GM12874 (cell line): ENCODE measurements around the gene SLC25A14.

Experiments used
- TF ChIP-seq, protein P1 (sequence below): IDR thresholded peaks from 2 replicates; pipeline ENCODE4 v1.5.1; 2011; ENCODE audit warnings: low read depth, mild to moderate bottlenecking, control low read depth, low read length, moderate library complexity; ENCODE audit not compliant: insufficient read depth

Gene SLC25A14

DNA sequence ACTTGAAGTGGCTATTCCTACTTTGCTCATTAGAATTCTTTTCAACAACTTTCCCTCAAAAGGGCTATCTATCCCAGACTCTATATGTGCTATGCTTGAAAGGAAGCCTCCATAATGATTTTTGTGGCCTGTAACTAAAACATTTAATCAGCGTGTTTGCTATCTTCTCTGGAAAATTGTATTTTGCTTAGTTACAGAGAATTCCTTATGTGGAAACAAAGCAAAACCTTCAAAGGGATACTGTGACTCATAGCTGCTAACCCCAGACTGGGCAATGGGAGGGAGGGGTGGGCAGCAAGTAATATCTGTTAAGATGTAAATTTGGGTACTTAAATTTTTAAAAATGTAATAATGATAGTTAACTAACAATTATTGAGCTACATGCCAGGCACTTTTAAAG is 3.7 kb downstream of the SLC25A14 start:
- TF ChIP-seq, protein P1, sequence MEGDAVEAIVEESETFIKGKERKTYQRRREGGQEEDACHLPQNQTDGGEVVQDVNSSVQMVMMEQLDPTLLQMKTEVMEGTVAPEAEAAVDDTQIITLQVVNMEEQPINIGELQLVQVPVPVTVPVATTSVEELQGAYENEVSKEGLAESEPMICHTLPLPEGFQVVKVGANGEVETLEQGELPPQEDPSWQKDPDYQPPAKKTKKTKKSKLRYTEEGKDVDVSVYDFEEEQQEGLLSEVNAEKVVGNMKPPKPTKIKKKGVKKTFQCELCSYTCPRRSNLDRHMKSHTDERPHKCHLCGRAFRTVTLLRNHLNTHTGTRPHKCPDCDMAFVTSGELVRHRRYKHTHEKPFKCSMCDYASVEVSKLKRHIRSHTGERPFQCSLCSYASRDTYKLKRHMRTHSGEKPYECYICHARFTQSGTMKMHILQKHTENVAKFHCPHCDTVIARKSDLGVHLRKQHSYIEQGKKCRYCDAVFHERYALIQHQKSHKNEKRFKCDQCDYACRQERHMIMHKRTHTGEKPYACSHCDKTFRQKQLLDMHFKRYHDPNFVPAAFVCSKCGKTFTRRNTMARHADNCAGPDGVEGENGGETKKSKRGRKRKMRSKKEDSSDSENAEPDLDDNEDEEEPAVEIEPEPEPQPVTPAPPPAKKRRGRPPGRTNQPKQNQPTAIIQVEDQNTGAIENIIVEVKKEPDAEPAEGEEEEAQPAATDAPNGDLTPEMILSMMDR, result no peak

DNA sequence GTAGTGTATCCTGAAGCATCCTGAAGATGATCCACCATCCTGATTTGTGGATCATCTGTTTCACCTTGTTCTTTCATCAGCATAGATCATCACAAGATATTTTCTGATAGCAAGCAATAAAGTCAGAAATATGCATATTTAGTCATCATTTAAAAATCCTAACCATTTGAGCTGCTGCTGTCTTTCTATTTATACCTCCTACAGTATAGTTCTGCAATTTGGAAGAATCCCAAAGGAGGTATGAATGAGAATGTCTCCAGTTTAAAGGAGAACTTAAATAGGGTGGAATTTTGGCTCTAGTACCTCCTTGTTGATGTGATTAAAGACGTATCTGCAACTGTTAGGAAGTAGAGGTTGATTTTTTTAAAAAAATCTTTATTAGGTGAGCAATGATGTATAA is 7.6 kb downstream of the SLC25A14 start:
- TF ChIP-seq, protein P1, result no peak

DNA sequence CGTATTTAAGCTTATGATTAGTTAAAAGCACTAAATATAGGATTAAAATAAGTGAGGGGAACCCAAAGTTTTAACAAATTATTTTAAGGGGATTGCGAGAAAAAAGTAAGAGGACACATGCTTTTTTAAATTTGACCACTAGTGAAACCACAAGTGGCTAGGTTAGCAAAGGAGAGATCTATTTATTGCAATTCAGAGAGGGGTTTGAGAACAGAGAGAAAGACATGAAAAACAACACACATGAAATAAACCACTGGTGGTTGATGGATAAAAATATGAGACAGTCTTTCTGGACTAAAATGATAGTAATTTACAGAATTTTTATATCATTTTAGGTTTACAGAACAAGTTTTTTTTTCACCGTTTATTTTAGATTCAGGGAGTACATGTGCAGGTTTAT is 11.8 kb downstream of the SLC25A14 start:
- TF ChIP-seq, protein P1, result no peak

DNA sequence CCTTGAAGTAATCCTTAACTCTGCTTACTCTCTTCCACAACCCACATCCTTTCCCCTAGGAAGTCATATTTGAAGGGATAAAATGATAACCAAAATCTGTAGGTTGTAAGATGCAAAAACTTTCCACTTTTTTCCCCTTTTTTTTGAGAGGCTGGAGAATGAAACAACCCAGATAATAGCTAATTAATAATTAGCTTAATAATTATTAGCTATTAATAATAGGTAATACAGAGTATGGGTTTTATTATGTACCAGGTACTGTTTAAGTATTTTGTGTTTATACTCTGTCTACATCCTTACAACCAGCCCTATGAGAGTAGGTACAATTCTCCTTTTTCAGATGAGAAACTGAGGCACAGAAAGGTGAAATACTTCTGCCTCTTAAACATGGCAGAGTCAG is 36.4 kb downstream of the SLC25A14 start:
- TF ChIP-seq, protein P1, result no peak

DNA sequence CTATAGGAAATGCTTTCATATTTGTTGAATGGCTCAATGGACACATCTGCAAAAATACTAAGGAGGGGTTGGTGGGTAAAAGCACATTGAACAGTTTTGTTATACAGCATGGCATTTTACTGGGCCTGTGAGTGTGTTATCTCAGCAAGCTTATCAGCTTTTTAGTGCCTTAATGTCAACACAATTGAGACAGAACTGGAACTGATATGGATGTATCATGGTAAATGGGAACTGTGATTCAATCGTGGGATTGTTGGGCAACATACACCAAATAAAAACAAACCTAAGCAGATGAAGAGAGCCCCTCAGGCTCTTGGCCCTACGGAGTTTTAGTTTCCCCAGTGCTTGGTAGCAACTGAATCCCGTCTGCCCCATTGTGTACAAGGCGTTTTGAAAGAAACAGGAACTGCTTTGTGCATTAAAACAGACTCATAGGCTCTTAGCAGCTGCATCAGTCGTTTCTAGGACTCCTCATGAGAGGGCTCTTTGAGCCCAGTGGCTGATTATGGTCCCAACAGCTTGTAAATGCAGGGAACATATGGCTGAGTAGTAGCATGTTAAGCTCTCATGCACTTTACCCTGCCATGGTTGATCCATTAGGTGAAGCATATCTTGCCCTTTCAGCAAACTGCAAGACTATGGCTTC is 38.4 kb downstream of the SLC25A14 start:
- TF ChIP-seq, protein P1, result no peak

DNA sequence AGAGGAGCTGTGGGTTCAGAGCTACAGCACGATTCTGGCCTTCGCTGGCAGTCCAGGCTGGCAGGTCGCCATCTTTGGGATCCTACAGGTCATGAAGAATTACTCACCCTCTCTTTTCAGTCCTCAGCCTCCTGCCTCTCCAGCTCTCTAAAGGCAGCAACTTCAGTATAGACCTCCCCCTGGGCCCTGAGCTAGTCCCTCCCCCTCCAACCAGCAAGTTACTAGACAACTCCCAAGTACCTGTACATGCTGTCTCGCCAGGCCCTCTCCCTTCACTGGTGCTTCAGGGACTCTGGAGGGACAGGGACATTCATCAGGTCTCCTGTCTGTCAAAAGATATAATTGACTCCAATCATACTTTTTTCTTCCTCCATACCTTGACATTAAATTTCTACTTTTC is 45.8 kb downstream of the SLC25A14 start, which contains the start of gene GPR119:
Gene GPR119, minus strand, starts transcription at position 155 of the 400 bp plus-strand sequence. CDS start 227 bp downstream, outside the sequence.
- TF ChIP-seq, protein P1, result no peak

DNA sequence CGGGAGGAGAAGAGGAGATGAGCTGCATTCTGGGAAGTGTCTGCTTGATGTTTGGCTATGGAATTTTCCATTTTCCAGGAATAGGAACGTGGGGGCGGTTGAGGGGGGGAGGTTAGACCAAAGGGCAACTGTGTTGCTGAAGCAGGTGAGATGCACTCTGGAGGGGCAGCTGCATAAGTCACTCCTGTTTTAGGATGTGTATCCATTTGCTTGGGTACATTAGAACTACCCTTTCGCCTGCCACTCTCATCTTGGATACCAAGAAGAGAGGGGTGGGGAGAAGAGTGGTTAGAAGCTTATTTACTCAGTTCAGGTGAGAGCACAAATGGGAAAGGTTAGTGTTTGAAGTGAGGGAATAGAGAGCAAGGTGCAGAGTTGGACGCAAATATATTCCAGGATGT is 46.7 kb downstream of the SLC25A14 start:
- TF ChIP-seq, protein P1, result no peak
